Stimulated activated CD4-positive, alpha-beta T cell treated with anti-CD3 and anti-CD28 coated beads, Interleukin-4, amount 100 ng/mL, for 48 hours (primary cell): ENCODE measurements around the gene C1orf226.
"Not testable (repeated sequence)": the region's sequence is repeated elsewhere in the genome, so short reads cannot be mapped to it uniquely, and the experiment has no call there.

Experiments used
- DNase-seq, 2 donors: peaks; one replicate each; pipeline ENCODE4 v3.0.0-alpha.2; 2020; ENCODE audit warnings: low read depth in 2 of 2

The C1orf226 gene

DNA sequence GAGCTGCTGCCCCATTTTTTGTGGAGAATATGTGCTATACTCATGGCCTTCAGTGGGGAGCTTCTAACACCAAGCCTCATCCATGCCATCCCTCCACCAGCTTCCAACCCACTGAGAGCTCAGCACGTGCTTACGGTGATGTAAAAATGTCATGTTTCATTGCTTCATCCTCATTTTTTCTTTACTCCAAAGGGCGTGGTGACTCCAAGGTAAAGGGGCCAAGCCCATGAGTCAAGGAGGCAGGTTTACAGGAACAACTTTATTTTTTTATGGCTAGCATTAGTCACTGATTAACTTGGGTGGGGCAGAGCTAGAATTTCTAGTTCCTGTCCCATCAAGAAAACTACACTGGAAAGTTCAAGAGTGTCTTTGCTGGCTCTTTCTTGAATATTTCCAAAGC lies at the start of gene C1orf226:
C1orf226 (plus strand) TSS at position 346 of the 400 bp plus-strand sequence. CDS start 174 bp downstream, outside the sequence.
- DNase-seq, result no peak

DNA sequence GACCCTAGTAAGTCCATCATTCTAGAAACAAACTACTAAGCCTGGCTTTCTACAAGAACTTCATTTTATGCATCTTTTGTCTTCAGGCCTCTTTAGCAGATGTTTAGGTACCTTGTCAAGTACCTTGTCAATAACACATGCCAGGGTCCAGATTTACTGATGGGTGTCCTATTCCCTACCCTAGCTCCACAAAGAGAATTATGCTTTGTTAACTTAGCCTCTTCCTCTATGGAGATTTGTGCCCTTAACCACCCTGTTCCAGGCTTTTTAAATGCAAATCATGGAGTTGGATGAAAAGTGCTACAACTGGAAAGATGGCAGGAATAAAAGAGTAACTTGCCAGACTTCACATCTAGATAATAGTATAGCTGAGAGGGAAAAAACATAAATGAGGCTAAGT lies 47.5 kb upstream of the C1orf226 start:
- DNase-seq, result no peak

- DNase-seq, result no peak
These were observed 46.4 kb upstream of the C1orf226 start for GRCh38 chr1:162335126-162335525.

- DNase-seq, result no peak
These were observed 44.8 kb upstream of the C1orf226 start for GRCh38 chr1:162336621-162337285.

DNA sequence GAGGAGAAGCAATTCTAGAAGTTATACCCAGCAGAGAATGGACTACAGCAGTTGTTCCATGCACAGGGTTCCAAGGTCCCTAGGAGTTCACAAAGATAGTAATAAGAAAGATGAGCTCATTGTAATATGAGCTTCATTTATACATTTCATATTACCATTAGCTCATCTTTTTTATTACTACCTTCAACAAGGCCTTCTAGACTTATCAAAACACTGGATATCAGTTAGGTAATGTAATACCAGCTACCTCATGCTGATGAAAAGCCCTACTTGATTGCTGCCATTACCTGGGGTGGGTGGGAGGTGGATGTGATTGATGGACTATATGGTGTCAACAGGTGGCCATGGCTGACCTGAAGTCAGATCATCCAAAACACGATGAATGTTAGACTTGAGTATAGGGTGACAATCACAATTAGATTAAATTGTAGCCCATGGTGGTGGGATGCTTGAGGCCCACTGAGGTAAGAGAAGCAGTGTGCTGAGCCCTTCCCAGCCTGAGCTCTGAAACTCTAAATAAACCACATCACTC lies 39.0 kb upstream of the C1orf226 start:
- no peak for DNase-seq

- no peak for DNase-seq
These were observed 38.1 kb upstream of the C1orf226 start for GRCh38 chr1:162343470-162343869.

- DNase-seq, result no peak
These were observed 34.2 kb upstream of the C1orf226 start for GRCh38 chr1:162347281-162347680.

DNA sequence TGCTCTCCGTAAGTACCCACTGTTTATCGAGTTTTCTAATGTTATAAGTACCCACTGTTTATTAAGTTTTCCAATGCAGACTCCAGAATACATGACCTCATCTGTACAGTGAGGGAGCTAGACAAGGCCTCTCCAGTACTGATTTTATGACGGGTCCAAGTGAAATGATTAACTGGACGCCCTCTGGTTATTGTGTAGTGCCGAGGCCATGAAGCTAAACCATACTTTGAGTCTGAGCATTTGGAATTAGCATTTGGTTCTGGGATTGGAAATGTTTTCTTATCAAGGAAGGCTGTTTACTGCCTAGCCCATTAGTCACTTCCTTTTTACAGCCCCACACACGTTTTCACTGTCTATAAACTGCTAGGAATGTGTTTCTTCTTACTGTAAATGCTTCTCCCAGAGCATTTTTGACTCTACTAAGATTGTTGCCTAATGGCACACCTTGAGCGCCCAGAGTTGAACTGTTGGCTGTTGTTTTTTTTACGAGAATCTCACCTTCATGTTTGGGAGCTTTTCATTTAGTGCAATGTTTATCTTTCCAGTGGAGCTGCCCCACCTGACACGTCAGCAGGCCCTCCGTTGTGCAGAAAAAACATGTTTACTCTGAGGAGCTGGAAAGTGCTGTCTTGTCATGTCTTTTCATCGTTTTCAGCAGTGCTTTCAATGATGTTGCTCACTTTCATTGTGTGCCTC lies 31.7 kb upstream of the C1orf226 start:
- DNase-seq, result no peak

GRCh38 chr1:162351246-162351842 lies 30.2 kb upstream of the C1orf226 start:
- DNase-seq, result no peak

DNA sequence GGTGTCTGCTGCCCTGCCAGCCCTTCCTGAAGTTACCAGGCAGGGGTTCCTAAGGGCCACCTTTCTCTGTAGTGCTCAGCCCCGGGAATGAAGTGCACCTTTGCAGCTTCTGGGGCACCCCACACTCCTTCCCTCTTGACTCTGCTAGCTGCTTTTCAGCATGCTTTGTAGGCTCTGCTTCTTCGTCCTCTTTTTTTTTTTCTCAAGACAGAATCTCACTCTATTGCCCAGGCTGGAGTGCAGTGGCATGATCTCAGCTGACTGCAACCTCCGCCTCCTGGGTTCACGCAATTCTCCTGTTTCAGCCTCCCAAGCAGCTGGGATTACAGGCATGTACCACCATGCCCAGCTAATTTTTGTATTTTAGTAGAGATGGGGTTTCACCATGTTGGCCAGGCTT lies 29.7 kb upstream of the C1orf226 start:
- DNase-seq, result not testable (repeated sequence)

DNA sequence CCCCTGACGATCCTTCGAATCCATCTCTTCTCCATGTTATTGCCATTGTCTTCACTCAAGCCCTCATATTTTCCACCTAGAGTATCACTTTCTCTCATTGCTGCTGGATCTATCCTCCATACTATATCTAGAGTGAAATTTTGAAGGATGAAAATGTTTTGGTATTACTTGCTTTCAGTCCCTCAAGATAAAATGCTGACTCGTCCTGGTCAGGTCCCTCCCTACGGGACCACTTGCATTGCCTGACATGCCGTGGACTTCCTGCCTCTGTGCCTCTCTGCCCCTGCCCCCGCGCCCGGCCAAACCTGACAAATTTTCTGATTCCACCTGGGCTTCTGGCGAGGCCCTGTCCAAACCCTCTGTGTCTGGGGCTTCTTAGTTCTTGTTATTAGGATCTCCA lies 28.4 kb upstream of the C1orf226 start:
- DNase-seq, result no peak

DNA sequence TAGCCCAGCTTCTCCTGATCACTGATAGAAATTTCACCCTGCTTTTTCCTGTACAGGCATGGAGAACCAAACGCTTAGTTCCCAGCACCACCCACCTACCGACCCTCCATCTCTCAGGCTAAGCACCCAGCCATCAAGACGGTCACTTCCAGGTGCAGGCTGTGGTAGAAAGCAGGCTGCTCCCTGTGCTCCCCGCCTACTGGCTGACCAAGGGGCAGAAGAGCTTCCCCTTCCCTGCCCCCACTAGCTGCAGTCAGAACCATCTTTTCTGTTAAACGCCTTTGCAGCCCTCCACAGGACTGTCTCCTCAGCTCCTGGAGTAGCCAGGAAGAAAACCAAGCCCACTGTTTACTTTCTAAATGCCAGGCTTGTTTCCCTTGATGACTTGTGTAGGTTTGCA lies 27.8 kb upstream of the C1orf226 start:
- no peak for DNase-seq

DNA sequence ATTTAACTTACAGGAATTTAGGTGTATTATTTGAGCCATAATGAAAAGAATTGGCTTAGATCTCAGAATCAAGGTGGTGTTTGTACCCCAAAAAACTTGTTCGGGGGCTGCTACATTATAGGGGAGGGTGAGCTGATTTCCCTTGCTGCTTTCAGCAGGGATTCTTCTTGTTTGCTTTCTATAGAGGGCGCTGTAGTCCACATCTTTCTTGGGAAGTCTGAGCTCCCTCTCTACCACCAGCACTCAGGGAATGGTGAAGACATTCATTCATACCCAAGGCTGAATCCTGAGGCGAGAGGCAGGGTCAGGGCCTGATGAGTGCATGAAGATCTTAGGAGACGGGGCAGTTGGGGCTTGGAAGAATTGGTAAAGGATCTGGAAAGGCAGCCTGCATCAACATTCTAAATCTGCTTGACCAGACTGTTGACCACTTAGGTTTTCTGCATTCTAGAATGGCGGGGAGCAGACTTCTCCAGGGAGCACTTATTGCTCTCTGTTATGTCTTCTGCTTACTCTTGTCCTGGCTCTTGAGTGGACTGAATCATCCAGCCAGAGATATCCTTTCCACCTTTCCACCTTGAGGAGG lies 23.8 kb upstream of the C1orf226 start:
- no peak for DNase-seq

GRCh38 chr1:162358928-162359327 lies 22.6 kb upstream of the C1orf226 start:
- no peak for DNase-seq

DNA sequence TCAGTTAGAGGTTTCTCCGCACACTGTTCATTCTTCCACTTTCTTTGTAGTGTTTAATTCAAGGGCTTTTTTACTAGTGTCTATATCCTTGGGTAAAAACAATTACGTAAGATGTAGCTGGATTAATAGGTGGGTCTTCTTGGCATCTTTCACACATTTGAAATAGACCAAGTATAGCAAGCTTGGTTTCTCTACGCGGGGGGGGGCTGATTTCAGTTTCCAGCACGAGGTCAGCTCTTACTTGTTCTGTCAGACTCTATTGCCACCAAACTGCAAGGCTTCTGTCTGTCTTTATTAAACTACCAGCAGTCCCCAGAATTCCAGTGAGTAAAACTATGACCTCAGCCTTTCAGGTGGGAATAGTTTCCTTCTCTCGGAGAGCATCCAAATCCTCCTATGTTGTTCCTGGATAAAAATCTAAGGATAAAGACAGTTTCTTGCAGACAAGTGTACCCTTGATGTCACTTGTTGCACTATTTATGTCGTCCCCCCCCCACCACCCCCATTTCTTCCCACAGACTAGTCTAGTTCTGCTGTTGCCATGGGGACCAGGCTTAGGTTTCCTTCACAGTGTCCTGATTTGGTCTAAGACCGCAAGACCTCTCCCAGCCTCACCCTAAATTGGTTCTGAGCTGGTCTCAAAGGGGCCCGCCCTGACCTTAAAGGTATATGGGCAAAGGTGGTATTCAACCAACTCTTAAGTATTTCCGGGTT lies 21.8 kb upstream of the C1orf226 start:
- no peak for DNase-seq

DNA sequence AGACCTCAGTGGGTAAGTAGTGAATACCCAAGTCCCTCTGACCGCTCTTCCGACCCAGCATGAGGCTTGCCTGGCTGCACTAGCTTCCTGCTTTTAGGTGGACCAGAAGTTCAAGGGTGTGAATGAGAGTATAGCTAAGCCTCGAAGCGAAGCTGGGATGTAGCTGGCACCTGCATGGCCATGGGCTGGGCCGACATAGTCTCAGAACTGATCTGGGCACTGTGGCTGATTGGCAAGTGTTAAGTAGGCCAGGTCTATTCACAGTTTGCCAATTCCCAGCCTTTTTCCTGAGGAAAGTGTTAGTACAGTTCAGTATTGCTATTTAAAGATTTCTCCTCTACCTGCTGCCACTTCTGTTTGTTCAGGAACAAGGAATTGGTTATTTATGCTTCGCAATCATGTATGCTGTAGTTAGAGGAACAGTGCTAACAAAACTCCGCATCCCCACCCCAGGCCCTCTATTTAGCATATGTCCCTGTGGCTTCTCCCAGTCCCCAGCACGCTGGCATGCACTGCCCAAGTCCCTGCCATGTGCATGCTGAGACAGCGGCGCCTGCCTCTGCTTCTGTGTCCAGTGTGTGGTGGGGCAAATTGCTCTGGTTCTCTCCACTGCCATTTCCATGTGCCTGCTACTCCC lies 21.2 kb upstream of the C1orf226 start:
- no peak for DNase-seq

DNA sequence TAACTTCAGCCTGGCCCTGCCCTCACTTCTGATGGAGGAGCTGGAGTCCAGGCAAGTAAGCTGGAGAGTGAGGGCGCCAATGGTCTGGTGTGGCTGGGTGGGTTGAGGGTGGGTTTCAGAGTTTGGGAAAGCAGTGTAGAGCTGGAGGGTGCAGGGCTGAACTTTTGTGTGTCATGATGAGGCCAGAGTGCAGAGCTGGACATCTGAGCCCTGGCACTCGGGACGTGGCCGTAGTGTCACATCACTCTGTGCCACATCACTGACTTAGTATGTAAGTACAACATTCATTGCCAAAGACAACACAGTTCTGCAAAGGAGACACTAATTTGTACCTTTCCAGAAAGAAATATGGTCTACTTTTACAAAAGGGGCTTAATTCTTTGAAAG lies 20.7 kb upstream of the C1orf226 start:
- DNase-seq, result no peak

- DNase-seq, result no peak
These were observed 20.2 kb upstream of the C1orf226 start for GRCh38 chr1:162361349-162361748.

DNA sequence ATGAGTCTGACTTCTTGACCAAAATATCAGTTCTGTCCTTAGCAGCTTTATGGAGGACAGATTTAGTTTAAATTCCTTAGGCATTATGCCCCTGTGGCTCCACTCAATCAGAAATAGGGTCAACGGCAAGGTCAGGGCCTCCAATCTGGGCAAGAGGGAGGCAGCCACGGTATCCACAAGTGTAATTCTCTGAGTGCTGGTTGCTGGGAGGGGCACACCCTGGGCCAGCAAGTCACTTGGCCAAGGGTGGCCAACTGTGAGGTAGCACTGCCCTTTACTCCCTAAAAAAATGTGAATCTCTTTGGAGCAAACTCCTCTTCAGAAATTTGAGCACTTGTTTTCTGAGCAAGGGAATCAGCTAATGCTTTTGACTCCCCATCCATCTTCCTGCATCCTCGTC lies 17.7 kb upstream of the C1orf226 start:
- no peak for DNase-seq

- DNase-seq, result no peak
These were observed 17.0 kb upstream of the C1orf226 start for GRCh38 chr1:162364498-162364897.

DNA sequence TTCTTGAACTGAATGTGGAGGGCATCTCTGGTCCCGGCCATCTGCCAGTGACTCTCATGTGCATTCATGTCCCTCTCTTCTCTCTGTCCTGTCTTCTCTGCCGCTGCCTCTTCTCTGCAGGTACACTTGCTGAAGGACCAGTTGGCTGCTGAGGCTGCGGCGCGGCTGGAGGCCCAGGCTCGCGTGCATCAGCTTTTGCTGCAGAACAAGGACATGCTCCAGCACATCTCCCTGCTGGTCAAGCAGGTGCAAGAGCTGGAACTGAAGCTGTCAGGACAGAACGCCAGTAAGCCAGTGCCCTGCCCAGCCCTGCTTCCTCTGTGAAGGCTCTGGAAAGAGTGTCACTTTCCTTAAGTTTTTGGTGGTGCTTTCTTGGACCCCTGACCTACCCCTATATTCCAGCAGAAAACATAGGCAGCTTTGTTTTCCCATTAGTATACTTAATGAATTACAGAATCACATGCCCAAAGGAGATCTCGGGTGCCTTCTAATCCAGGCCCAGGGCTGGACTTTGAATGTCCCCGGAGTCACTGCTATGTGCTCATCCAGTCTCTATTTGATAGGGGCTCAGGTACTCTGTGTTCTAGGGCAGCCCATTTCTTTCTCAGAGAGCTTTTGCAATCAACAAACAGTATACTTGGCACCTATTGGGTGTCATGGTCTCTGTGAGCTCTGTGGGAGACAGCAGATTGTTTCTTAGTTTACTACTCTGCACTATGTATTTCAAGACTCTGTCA lies 16.1 kb upstream of the C1orf226 start:
- DNase-seq, result no peak
